ENCODE results near the gene PPARG. TPM values are rescaled to one million over a fixed set of nuclear protein-coding genes. Genes with fewer than 3 reads are reported as not detected.

The PPARG gene
- total RNA-seq, 1 donor from 2014 or later, result 3.2 TPM

- Mint-ChIP-seq H3K36me3 (ENCODE audit: low read depth, unreplicated experiment) (no peaks in the 10 kb centered on the region), H3K4me3 (ENCODE audit: unreplicated experiment) (no peak overlapping the region), H3K27me3 (ENCODE audit: unreplicated experiment) (peaks cover 1% of the 10 kb centered on the region), H3K9me3 (ENCODE audit: unreplicated experiment) (no peaks in the 10 kb centered on the region), H3K4me1 (ENCODE audit: unreplicated experiment) (peaks cover 4% of the 10 kb centered on the region), H3K27ac (ENCODE audit: unreplicated experiment) (no peak overlapping the region)
- DNase-seq (ENCODE audit: low spot score), result no peak
- no peak for TF ChIP-seq CTCF (IDR thresholded peaks at IDR 0.05; ENCODE audit: unreplicated experiment)
Measured at GRCh38 chr3:12470680-12471079, 181.8 kb downstream of the PPARG start.

DNA sequence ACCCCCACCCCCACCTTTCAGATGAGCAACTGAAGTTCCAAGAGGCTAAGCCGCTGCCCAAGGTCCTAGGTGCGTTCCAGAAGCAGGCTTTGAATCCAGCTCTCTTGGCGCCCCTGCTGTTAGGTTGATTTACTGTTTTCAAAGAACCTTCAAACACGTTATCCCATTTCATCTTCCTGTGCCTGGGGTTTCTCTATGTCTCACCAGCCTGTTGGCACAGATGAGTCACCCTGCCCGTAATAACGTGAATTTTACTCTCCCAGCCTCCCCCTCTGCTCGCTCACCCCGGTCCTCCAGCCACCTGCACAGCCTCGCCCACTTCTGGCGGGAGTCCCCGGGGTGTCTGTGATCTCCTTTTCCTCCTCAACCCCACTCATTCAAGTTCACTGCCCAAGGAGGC lies 182.4 kb downstream of the PPARG start:
- TF ChIP-seq CTCF (IDR thresholded peaks at IDR 0.05; ENCODE audit: unreplicated experiment), result no peak
- H3K36me3 Mint-ChIP-seq (ENCODE audit: low read depth, unreplicated experiment), result no peaks in the 10 kb centered on the region
- H3K27ac Mint-ChIP-seq (ENCODE audit: unreplicated experiment), result no peak overlapping the region
- peaks cover 7% of the 10 kb centered on the region for H3K4me1 Mint-ChIP-seq (ENCODE audit: unreplicated experiment)
- H3K4me3 Mint-ChIP-seq (ENCODE audit: unreplicated experiment), result no peak overlapping the region
- H3K9me3 Mint-ChIP-seq (ENCODE audit: unreplicated experiment), result no peaks in the 10 kb centered on the region
- DNase-seq (ENCODE audit: low spot score), result no peak
- H3K27me3 Mint-ChIP-seq (ENCODE audit: unreplicated experiment), result peaks cover 1% of the 10 kb centered on the region

- no peaks in the 10 kb centered on the region for H3K27me3 Mint-ChIP-seq (ENCODE audit: unreplicated experiment)
- H3K4me3 Mint-ChIP-seq (ENCODE audit: unreplicated experiment), result no peak overlapping the region
- no peak for DNase-seq (ENCODE audit: low spot score)
- no peak for TF ChIP-seq CTCF (IDR thresholded peaks at IDR 0.05; ENCODE audit: unreplicated experiment)
- no peaks in the 10 kb centered on the region for H3K9me3 Mint-ChIP-seq (ENCODE audit: unreplicated experiment)
- peaks cover 11% of the 10 kb centered on the region for H3K4me1 Mint-ChIP-seq (ENCODE audit: unreplicated experiment)
- no peak overlapping the region for H3K27ac Mint-ChIP-seq (ENCODE audit: unreplicated experiment)
- no peaks in the 10 kb centered on the region for H3K36me3 Mint-ChIP-seq (ENCODE audit: low read depth, unreplicated experiment)
Measured at GRCh38 chr3:12472000-12472610, 183.2 kb downstream of the PPARG start.

- DNase-seq (ENCODE audit: low spot score), result no peak
- no peaks in the 10 kb centered on the region for H3K36me3 Mint-ChIP-seq (ENCODE audit: low read depth, unreplicated experiment)
- H3K4me3 Mint-ChIP-seq (ENCODE audit: unreplicated experiment), result no peak overlapping the region
- no peak overlapping the region for H3K27ac Mint-ChIP-seq (ENCODE audit: unreplicated experiment)
- H3K4me1 Mint-ChIP-seq (ENCODE audit: unreplicated experiment), result peaks cover 11% of the 10 kb centered on the region
- TF ChIP-seq CTCF (IDR thresholded peaks at IDR 0.05; ENCODE audit: unreplicated experiment), result no peak
- no peaks in the 10 kb centered on the region for H3K9me3 Mint-ChIP-seq (ENCODE audit: unreplicated experiment)
- no peaks in the 10 kb centered on the region for H3K27me3 Mint-ChIP-seq (ENCODE audit: unreplicated experiment)
Measured at GRCh38 chr3:12472796-12473195, 183.9 kb downstream of the PPARG start.

GRCh38 chr3:12473511-12473910 lies 184.6 kb downstream of the PPARG start:
- H3K36me3 Mint-ChIP-seq (ENCODE audit: low read depth, unreplicated experiment), result no peaks in the 10 kb centered on the region
- no peaks in the 10 kb centered on the region for H3K9me3 Mint-ChIP-seq (ENCODE audit: unreplicated experiment)
- DNase-seq (ENCODE audit: low spot score), result no peak
- peaks cover 11% of the 10 kb centered on the region for H3K4me1 Mint-ChIP-seq (ENCODE audit: unreplicated experiment)
- H3K27me3 Mint-ChIP-seq (ENCODE audit: unreplicated experiment), result no peaks in the 10 kb centered on the region
- no peak overlapping the region for H3K27ac Mint-ChIP-seq (ENCODE audit: unreplicated experiment)
- no peak for TF ChIP-seq CTCF (IDR thresholded peaks at IDR 0.05; ENCODE audit: unreplicated experiment)
- H3K4me3 Mint-ChIP-seq (ENCODE audit: unreplicated experiment), result no peak overlapping the region
